HG02840 (cell line): ENCODE data around the gene GPI.

Source experiments
- ATAC-seq: cut with Tn5 transposase; IDR thresholded peaks from one replicate; pipeline ENCODE4 v1.9.1; 2021; ENCODE audit warnings: mild to moderate bottlenecking, moderate library complexity, moderate number of reproducible peaks; ENCODE audit not compliant: unreplicated experiment, low FRiP score

GPI gene

DNA sequence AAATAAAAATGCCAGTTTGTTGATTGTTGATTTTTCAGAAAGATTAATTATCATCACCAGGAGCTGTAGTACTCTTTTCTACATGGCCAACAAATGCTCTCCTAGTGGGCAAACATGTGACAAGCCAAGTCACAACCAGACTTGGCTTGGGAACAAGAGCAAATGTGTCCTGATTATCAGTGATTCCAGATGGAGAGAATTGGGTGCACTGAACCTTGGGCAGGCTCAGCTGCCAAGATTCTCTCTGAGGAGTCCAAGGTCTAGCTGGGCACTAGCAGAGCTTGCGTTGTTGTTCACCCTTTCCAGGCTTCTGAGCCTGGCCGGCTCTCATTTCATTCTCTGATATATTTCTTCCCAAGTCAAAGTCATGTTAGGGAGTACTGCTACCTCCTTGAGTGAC lies 27.3 kb upstream of the GPI start:
- ATAC-seq: no peak

DNA sequence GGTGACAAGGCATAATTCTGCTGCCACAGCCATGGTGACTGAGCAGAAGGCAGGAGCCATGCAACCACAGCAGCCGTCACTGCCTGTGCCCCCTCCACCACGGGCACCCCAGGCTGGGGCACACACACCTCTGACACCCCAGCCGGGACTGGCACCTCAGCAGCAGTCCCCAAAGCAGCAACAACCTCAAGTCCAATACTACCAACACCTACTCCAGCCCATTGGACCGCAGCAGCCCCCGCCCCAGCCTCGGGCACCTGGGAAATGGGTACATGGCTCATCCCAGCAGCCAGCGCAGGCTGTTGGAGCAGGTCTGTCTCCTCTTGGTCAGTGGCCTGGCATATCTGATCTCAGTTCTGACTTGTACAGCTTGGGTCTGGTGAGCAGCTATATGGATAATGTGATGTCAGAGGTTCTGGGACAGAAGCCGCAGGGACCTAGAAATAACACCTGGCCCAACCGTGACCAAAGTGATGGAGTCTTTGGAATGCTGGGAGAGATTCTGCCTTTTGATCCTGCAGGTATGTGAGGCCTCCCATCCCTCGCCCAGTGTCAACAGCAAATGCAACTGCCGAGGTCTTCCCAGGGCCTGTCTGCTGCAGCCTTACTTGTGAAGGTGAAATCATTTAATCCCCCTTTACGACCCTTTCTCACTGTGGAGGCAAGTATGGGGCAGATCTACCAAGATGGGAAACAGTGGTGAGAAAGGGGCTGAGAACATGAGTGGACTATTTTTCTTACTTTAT lies 22.9 kb upstream of the GPI start:
- no peak for ATAC-seq

DNA sequence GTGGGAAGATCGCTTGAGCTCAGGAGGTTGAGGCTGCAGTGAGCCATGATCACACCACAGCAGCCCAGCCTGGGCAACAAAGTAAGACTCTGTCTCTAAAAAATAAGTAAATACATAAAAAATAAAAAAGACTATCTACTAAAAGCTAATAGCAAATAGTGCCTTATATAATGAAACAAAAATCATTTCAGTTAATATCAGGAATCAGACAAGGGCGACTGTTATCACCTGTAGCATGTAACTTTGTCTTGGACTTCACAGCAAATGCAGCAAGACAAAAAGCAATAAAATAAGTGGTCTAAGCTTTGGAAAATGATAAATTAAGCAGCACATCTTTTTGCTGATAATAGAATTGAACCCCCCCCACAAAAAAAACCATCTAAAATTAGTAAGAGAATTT lies 21.2 kb upstream of the GPI start:
- no peak for ATAC-seq

DNA sequence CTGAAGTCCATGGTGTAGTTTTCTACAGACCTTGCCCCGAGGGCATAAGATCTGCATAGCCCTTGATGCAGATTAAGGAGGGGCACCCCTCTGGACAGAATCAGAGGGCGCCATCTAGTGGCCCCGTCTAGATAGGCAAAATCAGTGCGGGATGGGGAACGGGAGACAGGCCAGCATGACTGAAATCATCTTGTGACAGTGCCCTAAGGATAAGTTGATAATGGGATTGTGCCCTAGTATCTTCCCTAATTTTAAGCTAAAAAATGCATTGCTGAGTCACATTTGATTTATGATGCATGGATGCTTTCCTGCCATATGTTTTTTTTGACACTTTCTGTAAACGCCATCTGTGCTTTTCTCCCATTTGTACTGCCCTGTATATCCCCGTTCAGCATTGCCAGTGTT lies 19.0 kb upstream of the GPI start:
- ATAC-seq: no peak

DNA sequence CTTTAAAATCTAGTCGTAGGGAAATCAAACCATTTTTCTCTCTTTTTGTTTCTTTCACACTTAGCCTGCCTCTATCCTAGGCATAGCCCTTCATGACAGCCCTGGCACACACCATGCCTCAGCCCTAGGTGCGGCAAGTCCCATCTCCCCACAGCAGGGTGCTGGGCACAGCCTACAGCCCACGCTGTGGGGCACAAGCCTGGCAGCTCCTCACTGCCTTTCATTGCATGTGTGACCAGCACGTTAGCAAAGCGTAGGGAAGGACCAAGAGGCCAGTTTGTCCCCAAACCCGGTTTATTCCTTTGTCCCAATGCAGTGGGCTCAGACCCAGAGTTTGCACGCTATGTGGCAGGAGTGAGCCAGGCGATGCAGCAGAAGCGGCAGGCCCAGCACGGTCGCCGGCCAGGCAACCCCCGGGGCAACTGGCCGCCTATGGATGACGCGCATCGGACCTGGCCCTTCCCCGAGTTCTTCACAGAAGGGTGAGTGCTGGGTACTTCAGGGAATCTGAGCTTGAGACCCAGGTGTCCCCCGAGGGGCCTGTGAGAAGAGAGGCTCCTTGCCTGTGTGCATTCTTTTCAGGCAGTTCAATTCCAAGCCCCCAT lies 17.3 kb upstream of the GPI start:
- no peak for ATAC-seq

DNA sequence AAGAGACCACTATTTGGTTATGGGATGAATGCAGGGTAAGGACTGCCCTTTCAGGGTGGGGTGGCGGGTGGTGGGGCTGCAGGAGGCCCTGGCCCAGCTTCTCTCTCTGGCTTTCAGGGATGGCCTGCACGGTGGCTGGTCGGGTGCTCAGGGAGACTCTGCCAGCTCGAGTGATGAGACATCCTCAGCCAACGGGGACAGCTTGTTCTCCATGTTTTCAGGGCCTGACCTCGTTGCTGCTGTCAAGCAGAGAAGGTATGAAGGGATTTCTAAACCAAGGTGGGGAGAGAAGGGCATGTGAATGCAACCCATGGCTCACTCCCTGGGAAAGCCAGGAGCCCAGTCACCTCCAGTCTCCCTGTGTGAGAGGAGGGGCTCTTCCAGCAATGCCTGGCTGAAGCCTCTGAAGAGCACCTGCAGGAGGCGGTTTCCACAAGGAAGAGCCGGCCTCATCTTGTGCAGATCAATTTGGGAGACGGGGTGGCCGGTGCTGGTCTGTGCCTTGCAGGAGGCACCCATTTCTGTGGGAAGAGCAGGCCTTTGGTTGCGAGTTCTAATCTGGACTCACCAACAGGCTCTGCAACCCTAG lies 16.0 kb upstream of the GPI start:
- no peak for ATAC-seq

DNA sequence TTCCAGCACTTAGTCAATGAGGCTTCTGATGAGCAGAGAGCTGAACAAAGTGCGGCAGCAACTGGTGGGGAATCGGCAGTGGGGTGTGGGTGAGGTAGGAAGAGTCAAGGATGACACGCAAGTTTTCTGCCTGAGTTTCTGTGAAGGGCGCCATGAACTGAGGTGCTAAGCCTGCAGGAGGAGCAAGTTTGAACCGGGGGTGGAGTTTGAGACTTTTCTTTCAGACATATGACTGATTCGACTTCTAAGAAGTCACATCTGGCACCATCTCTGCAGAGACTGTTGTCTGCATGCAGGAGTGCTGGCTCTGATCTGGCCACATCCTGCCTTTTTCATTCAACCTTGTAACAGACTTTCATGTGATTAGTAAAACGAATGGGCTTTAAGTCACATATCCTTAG lies 14.8 kb upstream of the GPI start:
- no peak for ATAC-seq

DNA sequence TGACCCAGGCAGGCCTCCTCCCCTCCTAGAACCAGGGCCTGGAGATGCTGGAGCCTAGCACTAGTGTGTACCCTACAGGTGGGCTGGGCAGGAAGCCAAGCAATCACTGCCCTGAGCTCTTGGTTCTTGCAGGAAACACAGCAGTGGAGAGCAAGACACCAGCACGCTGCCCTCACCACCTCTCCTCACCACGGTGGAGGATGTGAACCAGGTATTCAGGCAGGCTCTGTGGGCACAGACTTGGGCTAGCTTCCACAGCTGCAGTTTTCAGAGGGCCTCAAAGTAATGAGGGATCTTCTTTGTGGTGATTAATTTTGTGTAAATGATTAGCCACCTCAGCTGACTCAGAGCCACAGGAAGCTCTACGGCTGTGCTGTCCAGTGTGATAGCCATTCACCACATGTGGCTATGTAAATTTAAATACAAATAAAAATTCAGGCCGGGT lies 13.6 kb upstream of the GPI start:
- no peak for ATAC-seq

DNA sequence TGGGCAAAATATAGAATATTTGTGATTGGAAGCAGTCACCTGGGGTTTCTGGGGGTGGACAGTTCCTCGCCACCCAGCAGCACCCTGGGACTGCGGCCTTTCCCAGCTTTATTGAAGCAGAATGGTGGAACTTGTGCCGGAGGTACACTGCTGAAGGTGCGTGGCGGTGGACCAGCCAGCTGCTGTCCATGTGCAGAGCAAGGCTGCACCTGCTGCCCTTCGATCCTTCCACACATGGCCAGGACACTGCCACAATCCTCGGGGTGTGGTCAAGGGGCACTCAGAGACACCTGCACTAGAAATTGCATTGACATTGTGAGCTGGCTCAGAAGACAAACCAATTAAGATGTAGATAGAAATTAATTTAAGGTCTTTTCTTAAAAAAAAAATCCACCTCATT lies 11.4 kb upstream of the GPI start:
- no peak for ATAC-seq

DNA sequence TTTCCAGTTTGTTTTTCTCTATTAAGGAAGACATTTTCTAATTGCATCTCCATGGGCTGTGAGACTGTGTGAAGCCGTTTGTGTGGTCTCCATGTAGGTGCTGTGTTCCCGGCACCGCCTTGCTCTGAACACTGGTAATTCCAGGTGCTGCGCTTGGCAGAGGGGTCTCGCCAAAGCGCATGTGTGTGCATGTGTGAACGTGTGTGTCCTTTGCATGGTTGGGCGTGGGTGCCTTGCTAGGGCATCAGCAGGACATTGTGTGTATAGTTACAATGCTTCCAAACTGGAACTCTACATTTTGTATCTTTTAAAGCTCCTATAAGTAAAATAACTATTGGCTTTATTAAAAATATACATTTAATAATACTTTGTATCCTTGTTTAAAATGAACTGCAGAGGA lies 9.8 kb upstream of the GPI start:
- ATAC-seq: no peak

DNA sequence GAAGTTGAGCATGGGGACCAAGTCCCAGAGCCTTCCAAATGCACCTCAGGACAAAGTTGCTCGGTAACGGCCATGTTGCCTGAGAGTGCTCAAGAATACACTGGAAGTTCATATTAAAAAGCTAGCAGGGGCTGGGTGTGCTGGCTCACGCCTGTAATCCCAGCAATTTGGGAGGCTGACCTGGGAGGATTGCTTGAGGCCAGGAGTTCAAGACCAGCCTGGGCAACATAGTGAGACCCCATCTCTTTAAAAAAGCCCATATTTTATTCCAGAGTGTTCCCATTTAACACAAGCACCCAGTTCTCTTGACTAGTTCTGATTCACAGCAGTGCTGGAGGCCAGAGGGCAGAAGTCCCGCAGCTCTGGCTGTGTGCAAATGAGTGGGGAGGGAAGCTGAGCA lies 8.1 kb upstream of the GPI start:
- ATAC-seq: no peak

DNA sequence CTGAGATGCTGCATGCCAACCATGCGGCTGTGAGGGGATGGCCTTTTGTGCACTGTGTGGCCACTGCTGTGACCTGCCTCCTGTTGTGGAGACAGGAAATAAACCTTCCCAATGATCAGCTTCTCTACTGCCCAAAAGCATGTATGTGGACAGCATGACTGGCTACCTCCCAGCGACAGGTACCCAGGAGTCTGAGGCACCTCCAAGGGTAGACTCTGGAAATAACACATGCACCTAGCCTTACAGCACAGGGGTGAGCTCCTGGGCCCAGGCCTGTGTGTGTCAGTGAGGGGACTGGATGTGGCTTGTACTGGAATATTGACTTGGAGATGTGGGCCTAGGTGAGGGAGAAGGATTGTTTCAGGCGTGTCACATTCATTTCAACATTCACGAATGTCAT lies 7.6 kb upstream of the GPI start:
- no peak for ATAC-seq

DNA sequence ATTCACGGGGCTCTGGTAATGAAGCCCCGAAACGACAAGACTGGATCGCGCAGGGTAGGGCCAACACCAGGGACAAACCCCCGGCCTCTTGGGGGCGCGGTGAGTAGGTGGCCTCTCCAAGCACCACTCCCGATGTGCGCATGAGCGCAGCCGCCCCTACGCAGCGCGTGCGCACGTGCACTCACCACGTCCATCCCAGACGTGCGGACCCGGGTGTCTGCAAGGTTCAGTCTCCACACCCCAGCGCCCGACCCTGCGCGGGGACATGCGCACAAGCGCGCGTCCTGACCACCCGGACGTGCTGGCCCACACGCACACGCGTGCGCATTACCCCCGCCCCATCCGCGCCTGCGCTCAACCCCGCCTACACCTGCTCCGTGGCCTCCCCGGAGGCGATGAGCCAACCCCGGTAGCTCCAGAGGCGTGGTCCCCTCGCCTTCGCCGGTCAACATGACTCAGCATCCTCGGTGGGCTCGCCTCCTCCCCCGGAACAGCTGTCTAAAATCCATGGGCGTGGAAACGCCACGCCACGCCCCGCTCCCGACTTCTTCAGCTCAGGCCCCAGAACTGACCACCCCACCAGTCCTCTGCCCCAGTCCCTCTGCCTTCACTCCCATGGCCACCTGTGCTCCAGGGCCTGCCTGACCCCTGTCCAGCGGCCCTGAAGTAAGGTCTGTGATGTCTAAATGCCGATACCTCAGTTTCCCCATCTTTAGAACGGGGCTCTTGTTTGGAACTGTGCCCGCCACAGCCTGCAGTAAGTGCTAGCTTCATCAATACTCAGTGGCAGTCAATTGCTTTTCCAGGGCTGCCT lies 5.6 kb upstream of the GPI start:
- ATAC-seq: peak; percentile 93

DNA sequence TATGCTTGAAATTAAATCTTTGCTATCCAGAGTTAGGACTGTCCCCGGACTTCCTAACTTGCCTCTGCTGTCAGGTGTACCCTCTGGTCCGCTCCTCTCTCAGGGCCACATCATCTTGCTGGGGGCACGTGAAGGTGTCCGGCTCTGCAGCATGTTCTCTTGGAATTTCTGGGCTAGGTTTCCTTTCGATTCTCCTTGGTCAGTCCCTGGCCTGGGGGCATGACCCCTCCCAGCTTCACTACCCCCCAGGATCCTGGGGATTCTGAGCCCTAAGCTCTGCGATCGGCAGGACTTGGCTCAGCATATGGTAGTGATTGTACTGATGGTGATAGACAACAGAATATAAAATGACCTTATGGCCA lies 5.1 kb upstream of the GPI start:
- no peak for ATAC-seq

DNA sequence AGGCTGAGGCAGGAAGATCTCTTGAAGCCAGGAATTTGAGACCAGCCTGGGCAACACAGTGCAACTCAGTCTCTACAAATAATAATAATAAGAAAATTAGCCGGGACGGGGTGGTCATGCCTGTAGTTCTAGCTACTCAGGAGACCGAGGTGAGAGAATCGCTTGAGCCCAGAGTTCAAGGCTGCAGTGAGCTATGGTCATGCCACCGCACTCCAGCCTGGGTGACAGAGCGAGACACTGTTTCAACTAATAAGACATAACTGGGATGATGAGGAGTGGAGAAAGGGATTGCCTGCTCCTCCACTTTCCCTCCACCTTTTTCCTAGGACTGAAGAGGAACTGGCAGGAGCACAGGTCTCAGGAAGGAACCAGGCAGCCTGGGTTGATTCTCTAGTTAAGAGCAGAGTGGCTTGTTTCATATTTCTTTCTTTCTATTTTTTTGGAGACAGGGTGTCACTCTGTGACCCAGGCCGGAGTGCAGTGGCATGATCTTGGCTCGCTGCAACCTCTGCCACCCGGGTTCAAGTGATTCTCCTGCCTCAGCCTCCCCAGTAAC lies 4.6 kb upstream of the GPI start:
- ATAC-seq: no peak

DNA sequence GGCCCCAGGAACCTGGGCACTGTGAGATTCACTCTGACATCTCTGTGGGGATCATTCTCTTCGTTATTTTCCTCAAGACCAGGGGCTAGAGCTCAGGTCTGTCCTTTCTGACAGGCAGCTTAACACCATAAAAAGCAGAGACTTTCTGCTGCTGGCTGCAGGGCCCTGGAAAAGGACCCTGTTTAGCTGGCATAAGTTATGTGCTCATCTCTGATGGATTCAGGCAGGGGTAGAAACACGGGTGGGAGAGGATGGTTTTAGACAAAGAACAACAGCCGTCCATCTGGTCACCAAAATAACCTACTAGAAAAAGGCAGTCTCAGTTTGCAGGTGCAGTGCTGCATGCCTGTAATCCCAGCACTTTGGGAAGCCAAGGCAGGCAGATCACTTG lies 2.3 kb upstream of the GPI start:
- ATAC-seq: no peak

DNA sequence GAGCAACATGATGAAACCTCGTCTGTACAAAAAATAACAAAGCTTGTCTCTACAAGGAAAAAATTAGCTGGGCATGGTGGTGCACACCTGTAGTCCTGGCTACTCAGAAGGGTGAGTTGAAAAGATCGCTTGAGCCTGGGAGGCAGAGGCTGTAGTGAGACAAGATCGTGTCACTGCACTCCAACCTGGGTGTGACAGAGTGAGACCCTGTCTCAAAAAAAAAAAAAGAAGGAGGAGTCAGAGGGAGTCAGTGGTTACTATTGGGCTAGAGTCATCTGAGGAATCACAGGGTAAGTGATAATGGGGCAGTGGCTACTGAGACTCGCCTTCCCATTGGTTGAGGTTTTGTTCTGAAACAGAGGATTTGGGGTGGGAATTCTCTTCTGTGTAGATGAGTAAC lies 1.9 kb upstream of the GPI start:
- ATAC-seq: no peak

DNA sequence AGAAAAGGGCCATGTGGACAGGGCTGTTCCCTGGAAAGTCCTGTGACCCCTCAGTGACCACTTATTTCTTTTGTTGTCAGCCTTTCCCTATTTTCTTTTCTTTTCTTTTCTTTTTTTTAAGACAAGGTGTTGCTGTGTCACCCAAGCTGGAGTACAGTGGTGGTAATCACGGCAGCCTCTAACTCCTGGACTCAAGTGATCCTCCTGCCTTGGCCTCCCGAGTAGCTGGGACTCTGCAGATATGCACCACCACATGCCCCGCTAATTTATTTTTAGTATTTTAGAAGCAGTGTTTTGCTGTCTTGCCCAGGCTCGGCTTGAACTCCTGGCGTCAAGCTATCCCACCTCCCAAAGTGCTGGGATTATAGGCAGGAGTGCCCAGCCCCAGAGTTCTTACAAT lies 1.1 kb upstream of the GPI start:
- ATAC-seq: no peak

DNA sequence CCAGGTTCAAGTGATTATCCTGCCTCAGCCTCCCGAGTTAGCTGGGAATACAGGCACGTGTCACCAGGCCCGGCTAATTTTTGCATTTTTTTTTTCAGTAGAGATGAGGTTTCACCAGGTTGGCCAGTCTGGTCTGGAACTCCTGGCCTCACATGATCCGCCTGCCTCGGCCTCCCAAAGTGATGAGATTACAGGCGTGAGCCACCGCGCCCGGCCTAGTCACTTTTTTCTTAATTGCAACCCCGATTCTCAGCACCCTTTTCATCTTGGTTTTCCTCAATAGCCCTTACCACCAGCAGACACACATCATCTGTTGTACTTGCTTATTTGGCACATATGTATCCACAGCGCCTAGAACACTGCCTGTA lies 550 bp upstream of the GPI start:
- no peak for ATAC-seq

DNA sequence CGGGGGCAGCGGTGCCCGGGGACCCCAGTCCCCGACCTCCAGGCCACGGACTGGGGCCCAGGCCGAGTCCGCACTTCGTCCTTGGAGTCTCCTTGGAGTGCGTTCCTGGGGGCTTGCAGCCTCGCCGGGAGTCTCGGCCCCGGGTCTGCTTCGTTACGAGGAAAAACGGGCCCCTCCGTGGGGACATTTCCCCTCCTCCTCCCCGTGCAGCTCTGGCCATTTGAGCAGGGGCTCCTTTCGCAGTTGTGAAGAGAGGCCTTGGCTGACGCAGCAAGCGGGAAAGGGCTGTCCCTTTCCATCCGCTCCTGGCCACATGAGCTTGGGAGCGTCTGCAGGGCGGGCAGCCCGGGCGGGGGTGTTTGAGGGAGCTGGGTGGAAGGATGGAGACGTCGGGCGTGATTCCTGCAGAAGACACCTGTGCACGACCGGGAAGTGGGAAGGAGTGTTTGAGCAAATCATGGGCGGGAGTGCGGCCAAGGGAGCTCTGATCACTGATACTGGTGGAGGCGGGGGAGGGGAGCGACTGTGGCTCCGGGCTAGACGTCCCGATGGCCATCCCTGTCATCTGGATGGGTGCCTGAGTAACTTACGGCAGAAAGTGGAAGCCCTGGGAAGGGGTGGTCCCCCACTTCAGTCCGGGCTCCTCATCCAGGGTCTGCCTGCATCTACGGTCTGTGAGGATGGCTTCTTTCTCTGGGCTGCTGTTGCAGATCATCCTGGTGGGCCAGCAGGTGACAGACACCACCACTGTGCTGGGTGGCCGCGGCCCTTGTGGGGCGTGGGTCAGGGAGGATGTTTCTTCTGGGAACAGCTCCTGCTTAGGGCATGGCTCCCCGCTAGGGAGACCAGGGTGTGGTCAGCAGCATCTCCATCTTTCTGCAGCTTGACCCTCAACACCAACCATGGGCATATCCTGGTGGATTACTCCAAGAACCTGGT lies 736 bp downstream of the GPI start:
- ATAC-seq: no peak
